ENCODE results near the gene EIF5.

The EIF5 gene

DNA sequence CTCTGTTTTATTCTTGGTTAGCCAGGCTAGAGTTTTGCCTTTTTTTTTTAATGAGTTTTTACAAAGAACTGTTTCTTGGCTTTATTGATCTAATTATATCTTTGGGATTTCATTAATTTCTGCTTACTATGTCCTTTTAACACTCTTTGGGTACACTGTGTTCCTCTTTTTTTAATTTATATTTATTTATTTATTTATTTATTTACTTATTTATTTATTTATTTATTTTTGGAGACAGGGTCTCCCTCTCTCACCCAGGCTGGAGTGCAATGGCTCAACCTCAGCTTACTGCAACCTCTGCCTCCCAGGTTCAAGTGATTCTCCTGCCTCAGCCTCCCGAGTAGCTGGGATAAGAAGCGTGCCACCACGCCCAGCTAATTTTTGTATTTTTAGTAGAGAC lies 36.0 kb downstream of the EIF5 start:
- POLR2A ChIA-PET, result no interaction called here
- H3K4me3 ChIP-seq (ENCODE audit: low read depth, low read length), result no peak overlapping the region
- no peak for DNase-seq (ENCODE audit: low read depth, low spot score)
- CTCF ChIA-PET, result interaction anchor here (0.7 to 1.8 kb wide), 5 partner anchors 9 to 25 kb away, joined by 3 to 5 read pairs (median 5); no protein-coding TSS in a partner anchor
- TF ChIP-seq, protein P1, sequence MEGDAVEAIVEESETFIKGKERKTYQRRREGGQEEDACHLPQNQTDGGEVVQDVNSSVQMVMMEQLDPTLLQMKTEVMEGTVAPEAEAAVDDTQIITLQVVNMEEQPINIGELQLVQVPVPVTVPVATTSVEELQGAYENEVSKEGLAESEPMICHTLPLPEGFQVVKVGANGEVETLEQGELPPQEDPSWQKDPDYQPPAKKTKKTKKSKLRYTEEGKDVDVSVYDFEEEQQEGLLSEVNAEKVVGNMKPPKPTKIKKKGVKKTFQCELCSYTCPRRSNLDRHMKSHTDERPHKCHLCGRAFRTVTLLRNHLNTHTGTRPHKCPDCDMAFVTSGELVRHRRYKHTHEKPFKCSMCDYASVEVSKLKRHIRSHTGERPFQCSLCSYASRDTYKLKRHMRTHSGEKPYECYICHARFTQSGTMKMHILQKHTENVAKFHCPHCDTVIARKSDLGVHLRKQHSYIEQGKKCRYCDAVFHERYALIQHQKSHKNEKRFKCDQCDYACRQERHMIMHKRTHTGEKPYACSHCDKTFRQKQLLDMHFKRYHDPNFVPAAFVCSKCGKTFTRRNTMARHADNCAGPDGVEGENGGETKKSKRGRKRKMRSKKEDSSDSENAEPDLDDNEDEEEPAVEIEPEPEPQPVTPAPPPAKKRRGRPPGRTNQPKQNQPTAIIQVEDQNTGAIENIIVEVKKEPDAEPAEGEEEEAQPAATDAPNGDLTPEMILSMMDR (IDR thresholded peaks at IDR 0.05; ENCODE audit: insufficient read depth, low read length, missing control alignments), result no peak

DNA sequence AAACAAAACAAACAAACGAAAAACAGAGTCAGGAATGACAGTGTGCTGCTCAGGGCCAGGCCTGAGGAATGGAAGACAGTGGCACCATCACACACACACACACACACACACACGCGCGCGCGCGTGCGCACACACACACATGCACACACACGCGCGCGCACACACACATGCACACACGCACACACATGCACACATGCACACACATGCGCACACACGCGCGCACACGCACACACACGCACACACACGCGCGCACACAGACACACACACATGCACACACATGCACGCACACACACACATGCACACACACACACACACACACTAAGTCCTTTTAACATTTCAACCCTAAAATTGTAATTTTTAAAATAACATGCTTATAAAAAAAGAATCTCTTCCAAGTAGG lies 38.0 kb downstream of the EIF5 start:
- no peak for DNase-seq (ENCODE audit: low read depth, low spot score)
- ChIA-PET POLR2A (interaction anchor here (0.6 to 1.0 kb wide), 2 partner anchors 36 to 304 kb away, joined by 3 to 4 read pairs; no protein-coding TSS in a partner anchor), CTCF (interaction anchor here (13.9 kb wide), 1 partner anchor 20 kb away, joined by 116 read pairs; no protein-coding TSS in a partner anchor)
- TF ChIP-seq, protein P1 (IDR thresholded peaks at IDR 0.05; ENCODE audit: insufficient read depth, low read length, missing control alignments), result no peak
- H3K4me3 ChIP-seq (ENCODE audit: low read depth, low read length), result no peak overlapping the region

DNA sequence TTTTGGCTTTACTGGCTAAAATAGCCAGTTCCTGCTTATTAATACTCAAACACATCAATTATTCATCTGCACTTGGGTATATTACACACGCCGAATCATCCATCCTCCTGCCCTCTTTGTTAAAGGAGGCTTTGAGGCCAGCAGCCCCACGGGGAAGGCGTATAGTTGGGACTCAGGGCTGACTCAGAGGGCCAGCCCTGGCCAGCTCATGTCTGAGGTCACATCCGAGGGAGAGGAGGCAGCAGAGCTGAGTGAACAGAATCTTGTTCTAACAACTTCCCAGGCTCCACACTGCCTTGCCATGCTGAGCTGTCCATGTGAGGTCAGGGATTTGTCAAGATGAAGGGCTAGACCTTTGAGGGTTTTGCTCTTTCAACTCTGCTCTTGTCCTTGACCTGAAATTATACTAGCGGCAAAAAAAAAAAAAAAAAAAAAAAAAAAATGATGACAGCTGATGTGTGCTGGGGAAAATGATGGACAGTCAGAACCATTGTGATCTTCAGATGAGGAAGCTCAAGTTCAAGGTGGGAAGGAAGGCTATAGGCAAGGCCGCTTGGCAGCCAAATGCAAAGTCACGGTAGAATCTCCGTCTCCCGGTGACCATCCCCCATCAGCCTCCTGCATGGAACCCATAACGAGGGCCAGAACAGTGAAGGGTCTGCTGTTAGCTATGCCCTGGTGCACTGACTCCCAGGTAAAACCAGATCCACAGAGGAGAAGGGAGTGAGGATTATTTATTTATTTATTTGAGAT lies 38.7 kb downstream of the EIF5 start:
- peak; percentile 46 for DNase-seq (ENCODE audit: low read depth, low spot score)
- no peak overlapping the region for H3K4me3 ChIP-seq (ENCODE audit: low read depth, low read length)
- TF ChIP-seq, protein P1 (IDR thresholded peaks at IDR 0.05; ENCODE audit: insufficient read depth, low read length, missing control alignments), result no peak
- POLR2A ChIA-PET, result interaction anchor here (0.6 to 1.0 kb wide), 3 partner anchors 37 to 305 kb away, joined by 3 to 4 read pairs (median 4); partner anchors contain the start of gene EIF5
- CTCF ChIA-PET, result interaction anchor here (13.9 kb wide), 1 partner anchor 19 kb away, joined by 116 read pairs; no protein-coding TSS in a partner anchor

DNA sequence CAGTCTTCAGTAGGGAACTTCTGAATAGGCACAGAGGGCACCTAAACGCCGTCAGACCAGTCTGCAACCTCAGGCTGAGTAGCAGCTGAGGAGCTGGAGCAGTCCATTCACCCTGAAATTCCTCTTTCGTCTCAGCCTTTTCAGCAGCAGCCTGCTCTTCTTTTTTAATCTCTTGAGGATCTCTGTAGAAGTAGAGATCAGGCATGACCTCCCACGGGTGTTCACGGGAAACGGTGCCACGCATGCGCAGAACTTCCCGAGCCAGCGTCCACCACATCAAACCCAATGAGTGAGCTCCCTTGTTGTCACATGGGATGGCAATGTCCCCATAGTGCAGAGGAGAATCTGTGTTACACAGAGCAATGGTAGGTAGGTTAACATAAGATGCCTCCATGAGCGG lies 40.1 kb downstream of the EIF5 start:
- no peak overlapping the region for H3K4me3 ChIP-seq (ENCODE audit: low read depth, low read length)
- ChIA-PET POLR2A (no interaction called here), CTCF (interaction anchor here (1.3 to 13.9 kb wide), 2 partner anchors 18 to 299 kb away, joined by 3 to 116 read pairs; no protein-coding TSS in a partner anchor)
- no peak for DNase-seq (ENCODE audit: low read depth, low spot score)
- TF ChIP-seq, protein P1 (IDR thresholded peaks at IDR 0.05; ENCODE audit: insufficient read depth, low read length, missing control alignments), result no peak

DNA sequence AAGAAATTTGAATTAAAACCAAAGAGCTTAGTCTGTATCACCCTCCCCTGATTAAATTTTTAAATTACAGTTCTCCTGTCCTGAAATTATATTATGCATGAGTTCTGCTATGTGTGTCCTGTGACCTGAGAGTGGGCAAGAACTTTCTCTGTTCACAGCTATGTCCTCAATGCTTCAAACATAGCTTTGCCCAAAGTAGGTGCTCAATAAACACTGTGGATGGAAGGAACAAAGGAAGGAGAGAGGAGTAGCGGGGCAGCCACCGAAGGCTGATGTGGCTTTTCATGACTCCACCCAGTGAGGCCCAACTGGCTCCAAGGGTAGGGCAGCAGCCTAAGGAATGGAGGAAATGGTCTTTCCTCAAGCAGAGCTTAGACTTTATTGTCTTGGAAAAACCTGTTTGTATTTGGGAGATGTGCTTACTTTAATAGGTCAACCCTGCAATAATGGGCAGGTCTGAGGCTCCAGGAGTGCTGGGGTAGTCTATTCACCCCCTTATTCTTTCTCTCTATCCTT lies 43.5 kb downstream of the EIF5 start:
- ChIA-PET POLR2A (no interaction called here), CTCF (interaction anchor here (1.2 to 13.9 kb wide), 3 partner anchors 10 to 14 kb away, joined by 5 to 116 read pairs (median 6); no protein-coding TSS in a partner anchor)
- H3K4me3 ChIP-seq (ENCODE audit: low read depth, low read length), result no peak overlapping the region
- no peak for DNase-seq (ENCODE audit: low read depth, low spot score)
- TF ChIP-seq, protein P1 (IDR thresholded peaks at IDR 0.05; ENCODE audit: insufficient read depth, low read length, missing control alignments), result no peak
